ENCODE results near the gene SAMD1. TPM values are rescaled to one million over a fixed set of nuclear protein-coding genes. Genes with fewer than 3 reads are reported as not detected.

Gene SAMD1
- total RNA-seq, 1 experiment from 2014 or later = 108 TPM

DNA sequence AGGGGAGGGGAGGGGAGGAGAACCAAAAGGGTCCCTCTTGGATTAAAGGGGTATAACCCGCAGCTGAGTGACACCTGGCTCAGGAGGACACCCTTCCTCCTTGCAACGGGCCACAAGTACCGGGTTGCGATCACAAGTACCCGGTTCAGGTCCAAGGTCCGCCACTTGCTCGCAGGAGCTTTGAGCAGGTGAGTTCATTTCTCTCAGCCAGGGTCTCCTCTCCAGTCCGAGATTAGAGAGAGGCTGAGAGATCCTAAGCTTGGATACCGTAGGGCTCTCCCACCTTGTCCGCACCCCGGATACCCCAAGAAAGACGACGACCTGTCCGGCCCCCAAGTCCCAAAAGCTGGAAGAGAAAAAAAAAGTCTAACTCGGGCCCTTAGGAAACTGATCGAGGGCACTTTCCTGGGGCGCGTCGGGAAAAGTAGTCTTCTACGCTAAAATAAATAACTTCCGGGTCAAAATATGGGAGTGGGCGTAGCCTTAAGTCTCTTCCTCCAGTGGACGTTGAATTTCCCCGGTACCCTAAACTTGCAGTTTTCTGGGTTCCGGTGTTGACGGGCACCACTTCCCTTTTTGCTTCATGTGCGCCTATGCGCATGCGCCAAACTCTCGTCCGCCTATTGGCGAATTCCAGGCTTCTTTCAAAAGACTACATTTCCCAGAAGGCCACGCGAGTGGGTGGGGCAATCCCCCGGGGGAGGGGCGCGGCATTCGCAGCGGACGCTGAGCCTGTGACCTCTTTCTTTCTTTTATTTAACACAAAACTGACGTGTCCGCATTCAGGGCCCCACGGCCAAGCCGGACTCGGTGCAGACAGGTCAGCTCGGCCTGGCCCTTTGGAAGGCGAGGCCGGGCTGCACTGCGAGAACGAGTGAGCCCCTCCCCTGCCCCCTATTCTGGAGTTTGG, 9.4 kb downstream of the SAMD1 start:
- Histone ChIP-seq H3K9ac (ENCODE audit: extremely low read depth, insufficient read length, low read length) (peak overlapping the region; percentile 52), H2AFZ (ENCODE audit: low read length) (peak overlapping the region; percentile 23), H4K20me1 (ENCODE audit: control insufficient read depth, insufficient read depth, insufficient read length) (no peaks in the 10 kb centered on the region), H2BK120ac (ENCODE audit: low read depth, low read length, poor library complexity, severe bottlenecking) (no peak overlapping the region), H3K18ac (ENCODE audit: insufficient read length, low read depth, low read length) (no peak overlapping the region), H4K8ac (replicated peaks; ENCODE audit: insufficient read length, low read depth, low read length) (no peak overlapping the region), H3K9me3 (ENCODE audit: control insufficient read depth, low read depth, low read length) (no peaks in the 10 kb centered on the region), H3K23me2 (ENCODE audit: insufficient read length, low read depth, low read length, poor library complexity, severe bottlenecking) (peaks cover 9% of the 10 kb centered on the region), H3K79me2 (ENCODE audit: insufficient read depth, low read length) (no peaks in the 10 kb centered on the region), H3K4ac (ENCODE audit: low read depth, low read length) (no peak overlapping the region), H3K27me3 (ENCODE audit: insufficient read depth, low read length) (no peaks in the 10 kb centered on the region), H3K4me1 (ENCODE audit: insufficient read depth, low read length) (no peaks in the 10 kb centered on the region; the same call in 1 of the 2 replicates), H2BK12ac (ENCODE audit: insufficient read length, low read depth, low read length) (no peak overlapping the region), H3K56ac (ENCODE audit: insufficient read length, low read depth, low read length) (no peak overlapping the region), H3K23ac (ENCODE audit: insufficient read length, low read depth, low read length) (no peak overlapping the region), H3K14ac (ENCODE audit: insufficient read depth, low read length) (peak overlapping the region; percentile 21; the same call in 1 of the 2 replicates), H4K91ac (ENCODE audit: insufficient read length, low read depth, low read length) (no peak overlapping the region), H2BK20ac (ENCODE audit: low read depth, low read length, poor library complexity, severe bottlenecking) (no peak overlapping the region), H3K4me2 (ENCODE audit: insufficient read depth, insufficient read length, low read length) (peak overlapping the region; percentile 76), H2BK15ac (ENCODE audit: low read depth, low read length) (no peak overlapping the region), H3K79me1 (ENCODE audit: insufficient read depth, low read depth, low read length, poor library complexity, severe bottlenecking) (no peaks in the 10 kb centered on the region), H3T11ph (ENCODE audit: low read length) (no peak overlapping the region), H4K5ac (ENCODE audit: insufficient read length, low read depth, low read length) (no peak overlapping the region), H2AK5ac (ENCODE audit: insufficient read length, low read length) (no peak overlapping the region), H2BK5ac (ENCODE audit: insufficient read length, low read length) (no peak overlapping the region), H3K27ac (ENCODE audit: insufficient read length, low read depth, low read length) (no peak overlapping the region)
- H3K4me3 Mint-ChIP-seq = peak overlapping the region; percentile 89 to 95
- H3K9me3 Mint-ChIP-seq = no peaks in the 10 kb centered on the region
- WGBS (ENCODE audit: extremely low coverage, insufficient read length, low lambda C conversion rate) = no CpG with 5 or more reads among the region's 50 CpGs
- peaks cover 23% of the 10 kb centered on the region for H3K27me3 Mint-ChIP-seq (ENCODE audit: low read depth)
- TF ChIP-seq, protein P1, sequence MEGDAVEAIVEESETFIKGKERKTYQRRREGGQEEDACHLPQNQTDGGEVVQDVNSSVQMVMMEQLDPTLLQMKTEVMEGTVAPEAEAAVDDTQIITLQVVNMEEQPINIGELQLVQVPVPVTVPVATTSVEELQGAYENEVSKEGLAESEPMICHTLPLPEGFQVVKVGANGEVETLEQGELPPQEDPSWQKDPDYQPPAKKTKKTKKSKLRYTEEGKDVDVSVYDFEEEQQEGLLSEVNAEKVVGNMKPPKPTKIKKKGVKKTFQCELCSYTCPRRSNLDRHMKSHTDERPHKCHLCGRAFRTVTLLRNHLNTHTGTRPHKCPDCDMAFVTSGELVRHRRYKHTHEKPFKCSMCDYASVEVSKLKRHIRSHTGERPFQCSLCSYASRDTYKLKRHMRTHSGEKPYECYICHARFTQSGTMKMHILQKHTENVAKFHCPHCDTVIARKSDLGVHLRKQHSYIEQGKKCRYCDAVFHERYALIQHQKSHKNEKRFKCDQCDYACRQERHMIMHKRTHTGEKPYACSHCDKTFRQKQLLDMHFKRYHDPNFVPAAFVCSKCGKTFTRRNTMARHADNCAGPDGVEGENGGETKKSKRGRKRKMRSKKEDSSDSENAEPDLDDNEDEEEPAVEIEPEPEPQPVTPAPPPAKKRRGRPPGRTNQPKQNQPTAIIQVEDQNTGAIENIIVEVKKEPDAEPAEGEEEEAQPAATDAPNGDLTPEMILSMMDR (conservative IDR thresholded peaks at IDR 0.05) = no peak
- H3K27ac Mint-ChIP-seq = peak overlapping the region in 2 of 3 experiments; percentile 86 to 94; a peak in 5 of 7 replicates
- peak; percentile 98 for DNase-seq
- H3K4me1 Mint-ChIP-seq = peaks cover 6 to 7% of the 10 kb centered on the region in 2 experiments; a peak in 3 of 4 replicates
- H3K36me3 Mint-ChIP-seq (ENCODE audit: insufficient read depth in 1 of 3, low read depth in 3 of 3) = no peaks in the 10 kb centered on the region; a peak in 1 of 7 replicates
